Mammary epithelial cell (primary cell): Measurements from ENCODE around the gene ITGB3BP.

Source experiments
- CTCF ChIP-seq, 2 donors: IDR thresholded peaks in 1 of 2; conservative IDR thresholded peaks in 1 of 2; 2 replicates each; pipeline ENCODE4 v1.5.1; 2011 to 2012; ENCODE audit warnings: inconsistent platforms in 2 of 2, low read length in 2 of 2, mild to moderate bottlenecking in 2 of 2, control low read depth in 1 of 2, low read depth in 1 of 2; ENCODE audit not compliant: insufficient read depth in 1 of 2; ENCODE audit errors: extremely low read depth in 1 of 2
- EZH2 ChIP-seq: IDR thresholded peaks from 2 replicates; pipeline ENCODE4 v1.6.1; 2012; ENCODE audit warnings: low read length, inconsistent platforms, borderline replicate concordance

DNA sequence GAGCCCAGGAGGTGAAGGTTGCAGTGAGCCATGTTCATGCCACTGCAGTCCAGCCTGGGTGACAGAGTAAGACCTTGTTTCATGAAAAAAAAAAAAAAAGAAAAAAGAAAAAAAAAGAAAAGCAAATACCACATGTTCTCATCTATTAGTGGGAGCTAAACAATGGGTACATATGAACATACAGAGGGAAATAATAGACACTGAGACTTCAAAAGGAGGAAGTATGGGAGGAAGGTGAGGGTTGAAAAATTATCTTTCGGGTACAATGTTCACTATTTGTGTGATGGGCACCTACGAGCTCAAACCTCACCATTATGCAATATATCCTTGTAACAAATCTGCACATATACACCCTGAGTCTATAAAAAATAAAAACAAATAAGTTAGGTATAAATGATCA, 6.4 kb downstream of the ITGB3BP start:
- TF ChIP-seq CTCF (conservative IDR thresholded peaks at IDR 0.05 in 1 of 2, IDR thresholded peaks at IDR 0.05 in 1 of 2; ENCODE audit: extremely low read depth in 1 of 2, insufficient read depth in 1 of 2, low read depth in 1 of 2, low read length in 2 of 2) = no peak
- no peak for TF ChIP-seq EZH2
